LoVo (cell line): ENCODE measurements around the gene RALY.
A peak's percentile ranks its signal among the peaks of the same experiment; 100 is the strongest.

Experiments
- DNase-seq: peaks from one replicate; pipeline ENCODE4 v3.0.0-alpha.2; 2016; ENCODE audit warnings: low spot score

Gene RALY

GRCh38 chr20:34049389-34049788 lies 55.7 kb downstream of the RALY start:
- no peak for DNase-seq

- DNase-seq = no peak
Measured at GRCh38 chr20:34049897-34050695, 56.4 kb downstream of the RALY start.

- DNase-seq = no peak
Measured at GRCh38 chr20:34052414-34052813, 58.7 kb downstream of the RALY start.

- DNase-seq = no peak
Measured at GRCh38 chr20:34055290-34055689, 61.6 kb downstream of the RALY start.

GRCh38 chr20:34058831-34059230 lies 65.1 kb downstream of the RALY start:
- no peak for DNase-seq

- no peak for DNase-seq
Measured at GRCh38 chr20:34060970-34061369, 67.3 kb downstream of the RALY start.

- DNase-seq = no peak
Measured at GRCh38 chr20:34061695-34062094, 68.0 kb downstream of the RALY start.

GRCh38 chr20:34062570-34063482 lies 69.1 kb downstream of the RALY start:
- DNase-seq = no peak

GRCh38 chr20:34064286-34064685 lies 70.6 kb downstream of the RALY start:
- DNase-seq = no peak

GRCh38 chr20:34065260-34065659 lies 71.5 kb downstream of the RALY start:
- DNase-seq = no peak

GRCh38 chr20:34066476-34067090 lies 72.9 kb downstream of the RALY start:
- DNase-seq = no peak

- no peak for DNase-seq
Measured at GRCh38 chr20:34068001-34068400, 74.3 kb downstream of the RALY start.

- peak; percentile 64 for DNase-seq
Measured at GRCh38 chr20:34069341-34070078, 75.8 kb downstream of the RALY start.

GRCh38 chr20:34070079-34070439 lies 76.3 kb downstream of the RALY start:
- no peak for DNase-seq

GRCh38 chr20:34070859-34071258 lies 77.1 kb downstream of the RALY start:
- no peak for DNase-seq

- DNase-seq = no peak
Measured at GRCh38 chr20:34072076-34072475, 78.4 kb downstream of the RALY start.

- DNase-seq = no peak
Measured at GRCh38 chr20:34072778-34073177, 79.1 kb downstream of the RALY start.

GRCh38 chr20:34074101-34074760 lies 80.5 kb downstream of the RALY start:
- DNase-seq = no peak

GRCh38 chr20:34075647-34076046 lies 81.9 kb downstream of the RALY start:
- DNase-seq = no peak

- no peak for DNase-seq
Measured at GRCh38 chr20:34076952-34077351, 83.2 kb downstream of the RALY start.

GRCh38 chr20:34078540-34078939 lies 84.8 kb downstream of the RALY start:
- DNase-seq = no peak

GRCh38 chr20:34079818-34080217 lies 86.1 kb downstream of the RALY start:
- DNase-seq = no peak
